Activated CD4-positive, alpha-beta T cell treated with anti-CD3 and anti-CD28 coated beads, Interleukin-2, amount 50 U/mL, for 48 hours (primary cell): ENCODE results near the gene HCRT.

Experiments
- DNase-seq, 2 experiments: peaks; one replicate each; pipeline ENCODE4 v3.0.0-alpha.2; 2020

HCRT gene

GRCh38 chr17:42136654-42137051 is 48.6 kb downstream of the HCRT start:
- DNase-seq = no peak

GRCh38 chr17:42135664-42136653 is 49.3 kb downstream of the HCRT start:
- no peak for DNase-seq

- DNase-seq = no peak
These were observed 50.1 kb downstream of the HCRT start for GRCh38 chr17:42135151-42135550.
